Endothelial cell of umbilical vein (primary cell): ENCODE data around the gene HLA-DPA1. TPM values are rescaled to one million over a fixed set of nuclear protein-coding genes. Genes with fewer than 3 reads are reported as not detected.

Source experiments
- BruUV-seq: library from RNA; stranded (reverse); fragments of 400-500 nt; replicated peaks from 2 replicates; lab custom pipeline; 2021; lab: Mats Ljungman, UMichigan
- CTCF ChIA-PET: fragments of 300-600, 350-600 bp; sonication (Branson Sonifier 250); formaldehyde crosslinking; loops from one replicate; lab custom pipeline; 2021; ENCODE audit warnings: antibody characterized with exemption, inconsistent platforms; lab: Charles Lee
- POLR2A ChIA-PET: fragments of 300-600, 350-600 bp; sonication (Branson Sonifier 250); formaldehyde crosslinking; loops from one replicate; lab custom pipeline; 2021; ENCODE audit warnings: antibody characterized with exemption, inconsistent platforms; lab: Charles Lee
- DNase-seq: peaks from one replicate; pipeline ENCODE4 v3.0.0-alpha.2; 2011; ENCODE audit warnings: low read depth, low spot score
- FAIRE-seq: peaks from 2 replicates; lab custom pipeline; 2011; peaks lifted over from hg19 to GRCh38; lab: Jason Lieb, UNC
- H2AFZ ChIP-seq: 2 replicates; pipeline ENCODE4 v1.6.0; 2012; ENCODE audit warnings: low read depth, low read length, control low read depth, inconsistent platforms
- H3K27ac ChIP-seq: 2 replicates; pipeline ENCODE4 v1.5.1; 2011; ENCODE audit warnings: low read depth, mild to moderate bottlenecking, control low read depth, low read length, moderate library complexity; ENCODE audit not compliant: insufficient read depth
- H3K27me3 ChIP-seq, 2 experiments: 2 replicates each; pipeline versions ENCODE4 v1.6.0 to v1.6.1; 2011; ENCODE audit warnings: low read length in 2 of 2, mixed read lengths in 1 of 2; ENCODE audit not compliant: control insufficient read depth in 2 of 2, insufficient read depth in 2 of 2
- H3K36me3 ChIP-seq, 2 experiments: 2 replicates in 1 of 2; 3 replicates in 1 of 2; pipeline ENCODE4 v1.5.1; 2011; ENCODE audit warnings: low read length in 2 of 2, mild to moderate bottlenecking in 1 of 2, moderate library complexity in 1 of 2; ENCODE audit not compliant: control insufficient read depth in 2 of 2, insufficient read depth in 2 of 2; ENCODE audit errors: extremely low read depth in 1 of 2
- H3K4me1 ChIP-seq: 3 replicates; pipeline ENCODE4 v1.5.1; 2011; ENCODE audit warnings: mild to moderate bottlenecking, low read length; ENCODE audit not compliant: control insufficient read depth, insufficient read depth; ENCODE audit errors: extremely low read depth
- H3K4me2 ChIP-seq: 2 replicates; pipeline ENCODE4 v1.6.1; 2011; ENCODE audit warnings: low read length, control low read depth, mixed read lengths; ENCODE audit not compliant: insufficient read depth
- H3K4me3 ChIP-seq, 3 experiments: fragments of 200-600 bp in 1 of 3; sonication (generic), shearing (Covaris generic) in 1 of 3; replicated peaks in 1 of 3; 2 replicates each; pipeline ENCODE4 v1.5.1; 2011 to 2016; ENCODE audit warnings: control low read depth in 3 of 3, low read length in 3 of 3, mild to moderate bottlenecking in 2 of 3, inconsistent platforms in 1 of 3, low read depth in 1 of 3, moderate library complexity in 1 of 3; ENCODE audit not compliant: insufficient read depth in 1 of 3
- H3K79me2 ChIP-seq: 2 replicates; pipeline ENCODE4 v1.6.0; 2012; ENCODE audit warnings: low read length, inconsistent platforms; ENCODE audit not compliant: control insufficient read depth, insufficient read depth
- H3K9ac ChIP-seq: replicated peaks from 2 replicates; pipeline ENCODE3; 2011; ENCODE audit warnings: low read length, control low read depth; ENCODE audit not compliant: insufficient read depth; ENCODE audit errors: extremely low read depth
- H3K9me1 ChIP-seq: replicated peaks from 3 replicates; pipeline ENCODE4 v1.6.0; 2011; ENCODE audit warnings: mild to moderate bottlenecking, low read length; ENCODE audit not compliant: control insufficient read depth, insufficient read depth; ENCODE audit errors: extremely low read depth
- H3K9me3 ChIP-seq: replicated peaks from 2 replicates; pipeline ENCODE4 v1.5.1; 2012; ENCODE audit warnings: low read length, inconsistent platforms; ENCODE audit not compliant: control insufficient read depth, insufficient read depth
- H4K20me1 ChIP-seq: replicated peaks from 2 replicates; pipeline ENCODE3; 2011; ENCODE audit warnings: mild to moderate bottlenecking, low read length; ENCODE audit not compliant: control insufficient read depth, insufficient read depth; ENCODE audit errors: extremely low read depth
- CTCF ChIP-seq, 2 donors: IDR thresholded peaks; 1 replicate in 1 of 2; 2 replicates in 1 of 2; pipeline ENCODE4 v1.5.1; 2011; ENCODE audit warnings: low read length in 2 of 2, mild to moderate bottlenecking in 2 of 2, moderate library complexity in 2 of 2, control low read depth in 1 of 2, inconsistent platforms in 1 of 2, low read depth in 1 of 2; ENCODE audit not compliant: insufficient read depth in 1 of 2; ENCODE audit errors: extremely low read depth in 1 of 2
- EZH2 ChIP-seq: IDR thresholded peaks from 2 replicates; pipeline ENCODE4 v1.6.1; 2012; ENCODE audit warnings: borderline replicate concordance, low read depth, mild to moderate bottlenecking, moderate library complexity, low read length, inconsistent platforms; ENCODE audit not compliant: severe bottlenecking
- FOS ChIP-seq: IDR thresholded peaks from 2 replicates; pipeline ENCODE4 v1.6.1; 2011; ENCODE audit warnings: mild to moderate bottlenecking, low read length, moderate library complexity, borderline replicate concordance; ENCODE audit not compliant: insufficient read depth
- GATA2 ChIP-seq: IDR thresholded peaks from 2 replicates; pipeline ENCODE4 v1.7.0; 2011; ENCODE audit warnings: low read depth, mild to moderate bottlenecking, moderate library complexity, mixed read lengths, low read length; ENCODE audit not compliant: insufficient read length, insufficient read depth
- JUN ChIP-seq: IDR thresholded peaks from 2 replicates; pipeline ENCODE4 v1.6.1; 2011; ENCODE audit warnings: borderline replicate concordance, low read depth; ENCODE audit not compliant: insufficient read length, insufficient read depth
- MAX ChIP-seq: IDR thresholded peaks from 2 replicates; pipeline ENCODE4 v1.6.1; 2011; ENCODE audit not compliant: insufficient read depth, insufficient read length
- MYC ChIP-seq: IDR thresholded peaks from one replicate; pipeline ENCODE4 v1.6.1; 2011; ENCODE audit warnings: mild to moderate bottlenecking, low read depth, low read length
- POLR2A ChIP-seq: IDR thresholded peaks from 2 replicates; pipeline ENCODE4 v1.6.1; 2012; ENCODE audit warnings: low read depth, mild to moderate bottlenecking, control low read depth, low read length
- POLR2AphosphoS5 ChIP-seq: IDR thresholded peaks from 2 replicates; pipeline ENCODE4 v1.6.1; 2012; ENCODE audit warnings: low read depth, mild to moderate bottlenecking, control low read depth, low read length, moderate library complexity; ENCODE audit not compliant: insufficient read depth
- dilution Hi-C: fragments of 300-500 bp; cut with MboI; formaldehyde crosslinking; loops from one replicate; pipeline ENCODE4 v1.15.0; 2019; ENCODE audit warnings: low sequenced_read_pairs; ENCODE audit not compliant: extremely low pct_ligation_motif_present
- intact Hi-C: fragments of 100-400 bp; cut with micrococcal nuclease; formaldehyde crosslinking; loops from one replicate; pipeline ENCODE4 v1.10.0; 2022
- polyA plus RNA-seq, 4 experiments: library from polyadenylated mRNA; depleted of rRNA in 3 of 4; stranded (reverse) in 3 of 4; unstranded in 1 of 4; fragments of >200 nt; gene quantifications; 2 replicates each; pipeline versions ENCODE4 v1.2.1 to v1.2.3, GENCODE V29; 2011 to 2012; ENCODE audit warnings: missing spikeins in 1 of 4
- total RNA-seq: library from RNA; stranded (reverse); gene quantifications from 2 replicates; pipeline ENCODE4 v1.2.3, GENCODE V29; 2021

Gene HLA-DPA1
- total and polyA plus RNA-seq, 2 donors (not counting 3 experiments of a cell fraction or from before 2014, with no cell fraction given) = 23.2 TPM; not detected in 1

GRCh38 chr6:33024521-33024920 is 48.9 kb downstream of the HLA-DPA1 start:
- H2AFZ ChIP-seq = no peak overlapping the region
- dilution Hi-C loops (no loop called here), intact Hi-C loops (no loop called here)
- H3K4me3 ChIP-seq = no peak overlapping the region
- no peaks in the 10 kb centered on the region for H4K20me1 ChIP-seq
- no peak for TF ChIP-seq GATA2
- H3K9ac ChIP-seq = no peak overlapping the region
- H3K36me3 ChIP-seq = no peaks in the 10 kb centered on the region
- peaks cover 21 to 22% of the 10 kb centered on the region in 2 experiments for H3K27me3 ChIP-seq
- H3K4me1 ChIP-seq = peaks cover under 1% of the 10 kb centered on the region
- BruUV-seq = no TSS peak
- FAIRE-seq = no peak
- H3K9me1 ChIP-seq = no peaks in the 10 kb centered on the region
- ChIA-PET CTCF (no interaction called here), POLR2A (no interaction called here)
- no peaks in the 10 kb centered on the region for H3K9me3 ChIP-seq
- H3K4me2 ChIP-seq = no peak overlapping the region
- H3K79me2 ChIP-seq = no peaks in the 10 kb centered on the region
- DNase-seq = no peak
- H3K27ac ChIP-seq = no peak overlapping the region

DNA sequence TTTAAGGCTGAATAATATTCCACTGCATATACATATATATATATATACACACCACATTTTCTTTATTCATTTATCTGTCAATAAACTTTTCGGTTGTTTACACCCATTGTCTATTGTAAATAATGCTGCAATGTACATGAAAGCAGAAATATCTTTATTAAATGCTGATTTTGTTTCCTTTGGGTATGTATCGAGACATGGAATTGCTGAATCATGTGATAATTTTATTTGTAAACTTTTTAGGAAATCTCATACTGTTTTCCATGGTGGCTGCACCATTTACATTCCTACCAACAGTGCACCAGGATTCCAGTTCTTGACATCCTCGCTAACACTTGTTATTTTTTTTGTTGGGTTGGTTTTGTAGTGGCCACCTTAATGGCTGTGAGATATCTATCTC is 49.9 kb downstream of the HLA-DPA1 start:
- no peaks in the 10 kb centered on the region for H3K9me1 ChIP-seq
- no peaks in the 10 kb centered on the region for H3K79me2 ChIP-seq
- no peak overlapping the region for H3K27ac ChIP-seq
- intact Hi-C loops (no loop called here), dilution Hi-C loops (no loop called here)
- CTCF ChIA-PET = no interaction called here
- BruUV-seq = no TSS peak
- H3K9me3 ChIP-seq = no peaks in the 10 kb centered on the region
- no peak overlapping the region for H2AFZ ChIP-seq
- no peak overlapping the region for H3K9ac ChIP-seq
- H3K36me3 ChIP-seq = no peaks in the 10 kb centered on the region
- H3K4me3 ChIP-seq = no peak overlapping the region
- H3K4me1 ChIP-seq = peaks cover 8% of the 10 kb centered on the region
- no peak for FAIRE-seq
- H3K4me2 ChIP-seq = no peak overlapping the region
- no peak for DNase-seq
- POLR2A ChIA-PET = no interaction called here
- TF ChIP-seq POLR2A (no peak), FOS (no peak), EZH2 (no peak), MYC (no peak), CTCF (IDR thresholded peaks at IDR 0.05; ENCODE audit: extremely low read depth in 1 of 2, insufficient read depth in 1 of 2, low read depth in 1 of 2, low read length in 2 of 2) (no peak), MAX (no peak), JUN (no peak), GATA2 (no peak), POLR2AphosphoS5 (no peak)
- no peaks in the 10 kb centered on the region for H4K20me1 ChIP-seq
- peaks cover 17 to 18% of the 10 kb centered on the region in 2 experiments for H3K27me3 ChIP-seq
